Transverse colon (tissue), 4 donors: ENCODE results near the gene ANTXR2. TPM values are rescaled to one million over a fixed set of nuclear protein-coding genes. Genes with fewer than 3 reads are reported as not detected.
A peak's percentile ranks its signal among the peaks of the same experiment; 100 is the strongest.

Source experiments
- DNase-seq: peaks from one replicate; pipeline ENCODE4 v3.0.0-alpha.2; 2019
- H3K27ac ChIP-seq, 4 donors: fragments of 200-600 bp; sonication (generic); 2 replicates each; pipeline ENCODE4 v1.5.1; 2016 to 2018; ENCODE audit warnings: inconsistent platforms in 4 of 4
- H3K27me3 ChIP-seq: fragments of 200-600 bp; sonication (generic); 2 replicates; pipeline ENCODE4 v1.5.1; 2017; ENCODE audit warnings: inconsistent platforms
- H3K36me3 ChIP-seq, 4 donors: fragments of 200-600 bp; sonication (generic); 2 replicates each; pipeline ENCODE4 v1.5.1; 2017 to 2019; ENCODE audit warnings: inconsistent platforms in 4 of 4
- H3K4me1 ChIP-seq, 4 donors: fragments of 200-600 bp; sonication (generic); 2 replicates each; pipeline ENCODE4 v1.5.1; 2017 to 2020; ENCODE audit warnings: inconsistent platforms in 4 of 4
- H3K4me3 ChIP-seq, 4 donors: fragments of 200-600 bp; sonication (generic); 1 replicate in 1 of 4; 2 replicates in 3 of 4; pipeline versions ENCODE4 v1.5.1 to v1.6.1; 2017 to 2019; ENCODE audit warnings: inconsistent platforms in 4 of 4
- H3K9me3 ChIP-seq, 2 donors: fragments of 200-600 bp; sonication (generic); 2 replicates each; pipeline ENCODE4 v1.5.1; 2017 to 2019; ENCODE audit warnings: inconsistent platforms in 2 of 2
- EP300 ChIP-seq: sonication (generic); formaldehyde crosslinking; IDR thresholded peaks from one replicate; pipeline ENCODE4 v1.6.1; 2017; ENCODE audit warnings: antibody characterized with exemption, low read depth
- POLR2A ChIP-seq: fragments of 450-650 bp; IDR thresholded peaks from one replicate; pipeline ENCODE4 v1.6.1; 2016; ENCODE audit warnings: antibody characterized with exemption, mild to moderate bottlenecking, moderate library complexity
- POLR2AphosphoS5 ChIP-seq, 3 donors: sonication (generic); formaldehyde crosslinking; IDR thresholded peaks; one replicate each; pipeline ENCODE4 v1.6.1; 2016; ENCODE audit warnings: antibody characterized with exemption in 3 of 3
- whole genome bisulfite sequencing, 2 donors: methylation state at CpG; one replicate each; pipeline ENCODE4 v1.1.5; 2018; ENCODE audit warnings: low coverage in 1 of 2; 5-methylcytosine and 5-hydroxymethylcytosine counted together
- in situ Hi-C, 4 donors: fragments of 200-750 bp; cut with MboI; loops; one replicate each; pipeline versions ENCODE4 v1.15.0 to v1.15.1; 2017; ENCODE audit warnings: low sequenced_read_pairs in 3 of 4, low pct_ligation_motif_present in 1 of 4, low pct_unique_long_range_greater_than_20kb in 1 of 4
- intact Hi-C: fragments of 100-400 bp; cut with DNase I; formaldehyde crosslinking; loops from one replicate; pipeline ENCODE4 v1.15.1; 2023; ENCODE audit warnings: low total_unique reads
- total RNA-seq, 4 donors: library from RNA; depleted of rRNA; stranded (reverse); fragments of >200 nt; gene quantifications; one replicate each; pipeline ENCODE4 v1.1.0, GENCODE V29; 2016
- TF ChIP-seq, protein P1 (sequence below), 5 experiments: fragments of 200-600 bp in 3 of 5; fragments of 450-650 bp in 2 of 5; sonication (generic) in 3 of 5; IDR thresholded peaks; 1 replicate in 2 of 5; 2 replicates in 3 of 5; pipeline ENCODE4 v1.5.1; 2016 to 2017; ENCODE audit warnings: antibody characterized with exemption in 5 of 5, inconsistent platforms in 3 of 5, mild to moderate bottlenecking in 2 of 5, moderate library complexity in 1 of 5

Gene ANTXR2
- total RNA-seq, 4 donors from 2014 or later, result 46.8 to 89.8 (median 76.0) TPM

DNA sequence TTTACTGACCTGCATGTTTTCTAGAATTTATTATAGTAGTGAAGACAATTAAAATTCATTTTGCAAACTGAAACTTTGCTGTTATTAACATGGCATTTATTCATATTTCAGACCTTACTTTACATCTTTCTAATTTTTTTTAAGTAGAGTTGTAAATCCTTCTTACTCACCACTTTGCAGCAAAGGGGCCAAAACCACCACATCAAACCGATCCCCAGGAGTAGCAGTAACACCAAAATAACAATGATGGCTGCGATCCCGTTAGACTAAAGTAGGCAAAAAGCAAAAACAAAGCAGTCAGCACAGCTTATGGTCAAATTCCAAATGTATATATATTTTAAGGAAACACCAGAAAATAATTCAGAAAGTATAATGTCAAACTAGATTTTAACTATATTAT, 64.7 kb downstream of the ANTXR2 start:
- DNase-seq, result no peak
- H3K4me3 ChIP-seq, result no peak overlapping the region
- intact Hi-C loops, result no loop called here
- no peak overlapping the region for H3K27ac ChIP-seq
- peaks cover 6 to 7% of the 10 kb centered on the region in 2 donors for H3K9me3 ChIP-seq
- H3K36me3 ChIP-seq, result peaks cover 0 to 55% (median 7%) of the 10 kb centered on the region in 4 donors
- in situ Hi-C loops, result no loop called here
- 69 to 94% methylated on average over 3 of the region's 3 CpGs for WGBS, 2 donors
- TF ChIP-seq, protein P1, sequence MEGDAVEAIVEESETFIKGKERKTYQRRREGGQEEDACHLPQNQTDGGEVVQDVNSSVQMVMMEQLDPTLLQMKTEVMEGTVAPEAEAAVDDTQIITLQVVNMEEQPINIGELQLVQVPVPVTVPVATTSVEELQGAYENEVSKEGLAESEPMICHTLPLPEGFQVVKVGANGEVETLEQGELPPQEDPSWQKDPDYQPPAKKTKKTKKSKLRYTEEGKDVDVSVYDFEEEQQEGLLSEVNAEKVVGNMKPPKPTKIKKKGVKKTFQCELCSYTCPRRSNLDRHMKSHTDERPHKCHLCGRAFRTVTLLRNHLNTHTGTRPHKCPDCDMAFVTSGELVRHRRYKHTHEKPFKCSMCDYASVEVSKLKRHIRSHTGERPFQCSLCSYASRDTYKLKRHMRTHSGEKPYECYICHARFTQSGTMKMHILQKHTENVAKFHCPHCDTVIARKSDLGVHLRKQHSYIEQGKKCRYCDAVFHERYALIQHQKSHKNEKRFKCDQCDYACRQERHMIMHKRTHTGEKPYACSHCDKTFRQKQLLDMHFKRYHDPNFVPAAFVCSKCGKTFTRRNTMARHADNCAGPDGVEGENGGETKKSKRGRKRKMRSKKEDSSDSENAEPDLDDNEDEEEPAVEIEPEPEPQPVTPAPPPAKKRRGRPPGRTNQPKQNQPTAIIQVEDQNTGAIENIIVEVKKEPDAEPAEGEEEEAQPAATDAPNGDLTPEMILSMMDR (IDR thresholded peaks at IDR 0.05), result no peak
- TF ChIP-seq POLR2A, result no peak
- TF ChIP-seq EP300, result no peak
- TF ChIP-seq POLR2AphosphoS5 (IDR thresholded peaks at IDR 0.05), result no peak
- no peaks in the 10 kb centered on the region for H3K27me3 ChIP-seq
- H3K4me1 ChIP-seq, result peaks cover 0 to 13% (median 0%) of the 10 kb centered on the region in 4 donors

DNA sequence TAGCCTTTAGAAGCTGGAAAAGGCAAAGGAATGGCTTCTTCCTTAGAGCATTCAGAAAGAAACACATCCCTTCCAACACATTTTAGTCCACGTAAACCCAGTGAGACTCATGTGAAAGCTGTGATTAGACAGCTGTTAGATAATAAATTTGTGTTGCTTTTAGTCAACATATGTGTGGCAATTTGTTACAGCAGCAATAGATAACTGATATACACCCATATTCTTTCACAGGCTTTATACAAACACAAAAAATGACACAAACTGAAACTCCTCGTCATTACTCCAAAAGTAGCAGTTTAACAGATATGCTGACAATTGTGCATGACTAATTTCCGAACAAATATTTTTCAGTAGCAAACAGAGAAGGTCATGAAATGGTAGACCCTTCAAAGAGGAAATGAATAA, 65.3 kb downstream of the ANTXR2 start:
- no peak overlapping the region for H3K4me3 ChIP-seq
- no peak for TF ChIP-seq EP300
- TF ChIP-seq, protein P1 (IDR thresholded peaks at IDR 0.05), result no peak
- no peak for TF ChIP-seq POLR2AphosphoS5 (IDR thresholded peaks at IDR 0.05)
- no peak for TF ChIP-seq POLR2A
- H3K4me1 ChIP-seq, result peaks cover 0 to 12% (median 0%) of the 10 kb centered on the region in 4 donors
- no peak for DNase-seq
- 73 to 78% methylated on average over 3 of the region's 3 CpGs for WGBS, 2 donors
- H3K27me3 ChIP-seq, result no peaks in the 10 kb centered on the region
- peaks cover 6 to 7% of the 10 kb centered on the region in 2 donors for H3K9me3 ChIP-seq
- intact Hi-C loops (no loop called here), in situ Hi-C loops (no loop called here)
- no peak overlapping the region for H3K27ac ChIP-seq
- peaks cover 0 to 50% (median 7%) of the 10 kb centered on the region in 4 donors for H3K36me3 ChIP-seq

DNA sequence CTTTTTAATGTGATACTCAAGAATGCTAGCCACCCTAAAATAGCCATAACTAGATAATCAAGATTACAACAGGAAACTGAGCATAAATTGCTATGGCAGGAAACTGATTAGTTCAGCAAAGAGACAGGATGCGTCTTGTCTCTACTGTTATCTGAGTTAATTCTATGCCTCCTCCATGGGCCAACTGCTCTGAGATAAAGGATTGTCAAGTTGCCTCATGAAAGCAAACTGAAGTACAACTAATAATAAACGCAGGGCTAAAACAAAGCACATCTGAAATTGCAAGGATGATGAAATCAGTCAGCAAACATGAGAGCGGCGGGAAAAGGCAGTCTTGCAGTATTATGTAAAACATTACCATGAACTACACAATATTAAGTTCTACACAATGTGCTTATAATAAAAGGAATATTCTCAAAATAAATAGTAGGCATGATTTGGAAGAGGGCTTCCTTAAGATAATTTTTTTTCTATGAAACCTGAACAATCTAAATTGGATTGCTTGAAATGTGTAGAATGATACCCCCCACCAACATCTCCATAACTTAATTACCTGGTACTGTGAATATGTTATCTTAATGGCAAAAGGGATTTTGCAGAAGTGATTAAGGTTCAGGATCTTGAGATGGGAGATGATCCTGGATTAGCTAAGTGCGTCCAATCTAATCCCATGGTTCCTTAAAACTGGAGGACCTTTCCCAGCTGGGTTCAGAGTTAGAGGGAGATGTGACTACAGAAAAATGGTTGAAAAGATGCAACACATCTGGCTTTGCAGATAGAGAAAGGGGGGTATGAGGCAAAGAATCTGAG, 65.9 kb downstream of the ANTXR2 start:
- intact Hi-C loops, result no loop called here
- H3K27ac ChIP-seq, result no peak overlapping the region
- WGBS, 2 donors, result 64 to 67% methylated on average over 1 to 5 of the region's 5 CpGs
- TF ChIP-seq EP300 (no peak), POLR2A (no peak), POLR2AphosphoS5 (IDR thresholded peaks at IDR 0.05) (no peak)
- TF ChIP-seq, protein P1 (IDR thresholded peaks at IDR 0.05), result no peak
- DNase-seq, result no peak
- H3K4me1 ChIP-seq, result peaks cover 0 to 7% (median 0%) of the 10 kb centered on the region in 4 donors
- H3K4me3 ChIP-seq, result no peak overlapping the region
- no peaks in the 10 kb centered on the region for H3K27me3 ChIP-seq
- peaks cover 0 to 50% (median 7%) of the 10 kb centered on the region in 4 donors for H3K36me3 ChIP-seq
- in situ Hi-C loops, result no loop called here
- peaks cover 6 to 7% of the 10 kb centered on the region in 2 donors for H3K9me3 ChIP-seq

DNA sequence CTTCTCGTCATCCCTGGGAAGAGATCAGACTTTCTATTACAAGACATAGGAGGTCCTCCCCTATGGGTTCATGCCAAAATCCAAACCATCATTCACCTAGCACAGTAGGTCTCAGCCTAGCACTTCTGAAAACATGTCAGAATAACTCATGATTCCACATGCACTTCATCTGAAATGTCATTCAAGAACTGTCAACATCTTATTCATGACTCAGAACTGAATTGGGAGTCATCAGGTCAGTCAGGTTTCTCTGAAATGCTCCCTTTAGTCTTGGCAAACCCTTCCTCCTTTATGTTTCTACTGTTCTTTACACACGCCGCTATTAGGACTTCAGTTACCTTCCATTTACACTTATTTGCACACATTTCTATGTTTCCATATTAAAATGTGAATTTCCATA, 67.2 kb downstream of the ANTXR2 start:
- WGBS, 2 donors, result 79 to 83% methylated on average over 3 of the region's 3 CpGs
- Histone ChIP-seq H3K27me3 (no peaks in the 10 kb centered on the region), H3K4me3 (no peak overlapping the region), H3K27ac (peak overlapping the region in 1 of 4 donors; percentile 13), H3K36me3 (peaks cover 0 to 49% (median 7%) of the 10 kb centered on the region in 4 donors), H3K4me1 (no peaks in the 10 kb centered on the region), H3K9me3 (peaks cover 6 to 7% of the 10 kb centered on the region in 2 donors)
- no peak for DNase-seq
- intact Hi-C loops (no loop called here), in situ Hi-C loops (no loop called here)
- no peak for TF ChIP-seq POLR2A
- TF ChIP-seq, protein P1 (IDR thresholded peaks at IDR 0.05), result no peak
- TF ChIP-seq EP300, result no peak
- no peak for TF ChIP-seq POLR2AphosphoS5 (IDR thresholded peaks at IDR 0.05)
